Measurements from ENCODE around the gene MYO1D.

DNA sequence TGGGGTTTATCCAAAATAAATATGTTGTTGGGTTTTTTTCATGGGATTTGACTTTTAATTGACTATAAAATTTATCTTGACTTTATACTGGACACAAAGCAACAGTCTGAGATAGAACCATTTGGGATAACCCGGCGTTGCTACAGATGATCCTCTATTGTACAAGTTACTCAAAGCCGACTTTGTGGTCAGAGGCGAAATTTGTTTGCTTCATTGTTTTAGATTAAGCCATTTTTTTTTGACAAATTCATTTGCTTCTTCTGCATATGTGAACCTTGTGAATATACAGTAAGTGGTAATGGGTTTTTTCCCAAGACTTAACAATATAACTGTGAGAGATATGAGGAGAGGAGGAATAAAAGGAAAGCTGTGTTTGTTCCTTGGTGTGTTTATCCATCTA lies 11.8 kb downstream of the MYO1D start:
- TF ChIP-seq OSR1 (CRISPR knock-in tag; IDR thresholded peaks at IDR 0.05) (no peak), RARB (CRISPR knock-in tag; IDR thresholded peaks at IDR 0.05) (no peak), GLIS3 (CRISPR knock-in tag; IDR thresholded peaks at IDR 0.05) (no peak), ESRRG (CRISPR knock-in tag; IDR thresholded peaks at IDR 0.05) (no peak)
